Endometrium (tissue), 2 donors: ENCODE data around the gene HOXA7.

Experiments used
- FAIRE-seq: peaks from 2 replicates; lab custom pipeline; 2012; peaks lifted over from hg19 to GRCh38; lab: Jason Lieb, UNC
- donor health status: control.
- donor health status: control.

The HOXA7 gene

DNA sequence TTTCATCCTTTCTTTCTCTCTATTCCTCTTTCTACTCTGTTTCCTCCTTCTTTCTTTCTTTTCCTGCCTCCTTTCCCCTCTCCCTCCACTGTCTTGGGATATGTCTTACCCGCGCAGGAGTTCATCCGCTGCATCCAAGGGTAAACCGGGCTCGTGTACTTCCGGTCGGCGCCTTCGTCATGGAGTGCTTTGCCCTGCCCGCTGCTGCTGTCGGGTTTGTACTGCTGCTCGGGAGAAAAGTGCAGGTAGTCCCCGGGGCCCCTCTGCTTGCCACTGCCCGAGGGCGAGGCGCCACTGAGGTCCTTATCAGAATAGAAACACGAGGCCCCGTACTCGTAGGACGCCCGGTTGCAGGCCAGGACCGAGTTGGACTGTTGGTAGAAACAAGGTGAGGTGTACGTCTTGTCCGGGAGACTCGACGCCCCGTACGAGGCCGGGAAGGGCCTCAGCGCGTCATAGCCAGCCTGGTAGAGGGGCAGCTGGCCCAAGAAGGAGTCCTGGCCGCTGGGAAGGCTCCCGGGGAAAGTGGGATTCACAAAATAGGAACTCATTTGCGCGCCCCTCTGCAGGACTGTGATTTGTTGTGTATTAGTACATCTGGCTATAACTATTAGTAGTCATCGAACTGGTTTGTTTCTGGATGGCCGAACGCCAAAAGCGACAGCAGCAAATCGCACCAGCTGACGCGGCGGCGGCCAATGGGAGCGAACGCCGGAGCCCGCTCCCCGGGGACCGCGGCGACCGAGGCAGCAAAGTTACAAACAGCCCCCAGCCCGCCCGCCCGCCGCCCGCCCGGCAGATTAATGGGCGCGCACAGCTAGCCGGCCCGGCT lies 9.1 kb downstream of the HOXA7 start, which contains the start of gene HOXA6:
HOXA6 (minus strand) TSS at position 576 of the 832 bp plus-strand sequence; CDS start at position 551, 25 bp downstream.
- no peak for FAIRE-seq

DNA sequence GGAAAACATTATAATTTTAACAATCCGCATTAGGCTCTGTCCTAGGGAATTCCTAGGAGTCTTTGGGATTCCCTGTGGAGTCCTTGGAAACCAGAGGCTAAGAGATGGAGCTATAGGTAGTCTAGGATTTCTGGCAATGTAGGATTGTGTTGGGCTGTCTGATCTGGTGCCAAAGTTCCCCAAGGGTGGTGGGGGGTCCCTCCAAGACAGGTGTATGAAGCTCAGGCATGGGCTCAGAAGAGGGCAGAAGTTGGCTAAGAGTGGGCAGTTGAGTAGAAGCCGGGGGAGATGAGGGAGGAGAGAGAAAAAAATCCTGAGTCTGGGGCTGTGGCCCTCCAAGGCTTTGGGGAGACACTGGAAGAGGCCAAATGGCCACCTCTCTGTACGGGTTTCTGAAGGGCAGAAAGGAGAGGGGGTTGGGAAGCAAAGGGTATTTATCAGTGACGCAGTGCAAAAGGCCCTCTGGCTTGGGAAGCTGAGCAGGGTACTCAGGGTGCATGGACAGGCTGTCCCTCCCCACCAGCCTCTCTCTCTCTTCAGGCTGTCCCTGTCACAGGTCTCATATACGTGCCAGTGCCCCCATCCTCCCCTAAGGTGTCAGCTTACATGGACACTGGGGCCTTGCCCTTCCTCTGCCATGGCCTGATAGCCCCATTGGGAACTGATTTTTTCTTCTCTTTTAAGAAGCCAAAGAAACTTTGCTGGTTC lies 9.8 kb downstream of the HOXA7 start:
- FAIRE-seq, result no peak

DNA sequence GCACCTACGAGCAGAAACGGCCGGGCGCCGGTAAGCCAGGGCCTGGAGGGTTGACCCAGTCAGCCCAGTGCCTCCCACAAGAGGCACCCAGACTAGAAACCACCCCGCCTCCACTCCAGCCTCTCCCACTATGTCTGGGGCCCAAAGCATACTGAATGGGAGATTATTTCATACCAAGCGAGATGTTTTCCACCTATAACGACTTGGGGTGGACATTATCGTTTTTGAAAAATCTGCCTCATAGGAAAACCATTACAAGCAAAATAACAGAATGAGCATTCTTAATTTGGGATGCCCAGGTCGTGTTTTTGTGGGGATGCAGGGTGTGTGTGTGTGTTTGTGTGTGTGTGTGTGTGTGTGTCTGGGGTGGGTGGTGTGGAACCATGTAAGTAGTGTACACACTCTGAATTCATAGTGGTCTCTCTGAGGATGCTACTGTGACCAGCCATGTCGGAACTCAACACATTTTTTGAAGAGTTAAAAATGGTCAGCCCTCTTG lies 10.5 kb downstream of the HOXA7 start:
- no peak for FAIRE-seq

DNA sequence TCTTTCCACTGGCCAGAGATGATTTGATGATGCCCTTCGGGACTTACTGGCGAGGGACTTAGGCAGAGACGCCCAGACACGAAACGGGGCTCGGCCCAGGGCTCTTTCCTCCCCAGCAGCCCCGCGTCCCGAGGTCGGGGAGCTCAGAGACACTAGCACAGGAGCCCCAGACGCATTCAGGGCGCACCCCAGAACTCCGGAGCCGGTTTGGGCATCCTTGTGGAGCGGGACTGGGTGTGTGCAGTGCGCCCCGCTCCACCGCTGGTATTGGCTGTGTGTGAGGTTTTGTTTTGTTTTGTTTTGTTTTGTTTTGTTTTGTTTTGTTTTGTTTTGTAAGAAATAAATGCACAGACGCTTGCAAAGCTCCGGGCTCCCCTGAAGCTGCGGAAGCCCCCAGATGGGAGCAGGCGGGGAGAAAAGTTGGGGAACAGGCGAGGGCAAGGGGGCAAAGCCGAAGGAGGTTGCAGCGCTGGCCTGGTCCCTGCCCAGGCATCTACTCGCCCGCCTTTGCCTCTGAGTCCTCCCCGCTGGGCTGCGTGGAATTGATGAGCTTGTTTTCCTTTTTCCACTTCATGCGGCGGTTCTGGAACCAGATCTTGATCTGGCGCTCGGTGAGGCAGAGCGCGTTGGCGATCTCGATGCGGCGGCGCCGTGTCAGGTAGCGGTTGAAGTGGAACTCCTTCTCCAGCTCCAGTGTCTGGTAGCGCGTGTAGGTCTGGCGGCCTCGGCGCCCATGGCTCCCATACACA lies 11.1 kb downstream of the HOXA7 start:
- no peak for FAIRE-seq

DNA sequence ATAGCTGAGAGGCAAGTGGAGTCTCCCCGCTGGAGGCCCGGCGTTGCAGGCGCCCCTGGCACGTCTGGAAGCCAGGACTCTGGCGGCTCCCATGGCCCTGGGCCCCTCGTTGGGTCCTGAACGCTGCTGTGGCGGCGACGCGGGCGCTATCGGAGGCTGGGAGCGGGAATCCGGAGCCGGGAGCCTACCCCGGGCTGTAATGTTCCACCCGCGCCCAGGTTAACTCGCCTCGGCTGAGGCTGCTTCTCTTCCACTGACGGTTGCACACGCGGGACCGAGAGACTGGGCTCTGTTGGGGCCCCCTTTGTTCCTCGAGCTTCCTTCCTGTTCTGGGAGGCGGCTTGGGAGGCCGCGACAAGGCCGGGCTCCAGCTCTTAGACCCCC lies 11.7 kb downstream of the HOXA7 start:
- FAIRE-seq, result no peak

DNA sequence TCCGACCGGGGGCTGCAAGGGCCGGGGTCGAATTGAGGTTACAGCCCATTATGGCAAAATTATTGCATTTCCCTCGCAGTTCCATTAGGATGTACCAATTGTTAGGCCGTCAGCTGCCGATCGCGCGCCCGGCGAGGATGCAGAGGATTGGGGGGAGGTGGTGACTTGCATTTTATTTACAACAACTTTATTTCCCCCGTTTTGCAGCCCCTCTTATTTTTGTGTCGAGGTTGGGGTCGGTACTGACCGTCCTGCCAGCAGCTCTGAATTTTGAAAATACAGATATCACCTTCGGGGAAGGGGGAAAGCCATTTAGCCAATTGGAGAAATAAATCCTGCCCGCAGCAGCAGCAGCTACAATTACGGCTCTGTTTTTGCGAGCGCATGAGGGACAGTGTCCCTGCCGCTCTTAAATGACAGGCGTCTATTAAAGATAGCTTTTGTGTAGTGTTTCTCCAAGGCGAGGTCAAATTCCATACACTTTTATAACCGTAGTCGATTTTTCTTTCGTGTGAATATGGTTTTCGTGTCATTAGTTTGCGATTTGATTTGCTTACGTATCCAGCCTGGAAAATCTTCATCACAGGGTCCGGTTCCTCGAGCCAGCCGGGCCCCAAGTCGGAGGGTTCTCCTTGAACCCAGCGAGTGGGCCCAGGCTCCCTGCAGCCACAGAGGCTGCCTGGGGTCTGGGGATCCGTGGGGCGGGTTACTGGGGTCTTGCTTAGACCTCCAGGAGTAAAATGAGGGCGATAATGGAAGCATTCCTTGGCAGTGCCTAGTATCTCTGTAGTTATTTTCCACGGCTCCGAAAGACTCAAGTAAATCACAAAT lies 12.3 kb downstream of the HOXA7 start:
- no peak for FAIRE-seq

DNA sequence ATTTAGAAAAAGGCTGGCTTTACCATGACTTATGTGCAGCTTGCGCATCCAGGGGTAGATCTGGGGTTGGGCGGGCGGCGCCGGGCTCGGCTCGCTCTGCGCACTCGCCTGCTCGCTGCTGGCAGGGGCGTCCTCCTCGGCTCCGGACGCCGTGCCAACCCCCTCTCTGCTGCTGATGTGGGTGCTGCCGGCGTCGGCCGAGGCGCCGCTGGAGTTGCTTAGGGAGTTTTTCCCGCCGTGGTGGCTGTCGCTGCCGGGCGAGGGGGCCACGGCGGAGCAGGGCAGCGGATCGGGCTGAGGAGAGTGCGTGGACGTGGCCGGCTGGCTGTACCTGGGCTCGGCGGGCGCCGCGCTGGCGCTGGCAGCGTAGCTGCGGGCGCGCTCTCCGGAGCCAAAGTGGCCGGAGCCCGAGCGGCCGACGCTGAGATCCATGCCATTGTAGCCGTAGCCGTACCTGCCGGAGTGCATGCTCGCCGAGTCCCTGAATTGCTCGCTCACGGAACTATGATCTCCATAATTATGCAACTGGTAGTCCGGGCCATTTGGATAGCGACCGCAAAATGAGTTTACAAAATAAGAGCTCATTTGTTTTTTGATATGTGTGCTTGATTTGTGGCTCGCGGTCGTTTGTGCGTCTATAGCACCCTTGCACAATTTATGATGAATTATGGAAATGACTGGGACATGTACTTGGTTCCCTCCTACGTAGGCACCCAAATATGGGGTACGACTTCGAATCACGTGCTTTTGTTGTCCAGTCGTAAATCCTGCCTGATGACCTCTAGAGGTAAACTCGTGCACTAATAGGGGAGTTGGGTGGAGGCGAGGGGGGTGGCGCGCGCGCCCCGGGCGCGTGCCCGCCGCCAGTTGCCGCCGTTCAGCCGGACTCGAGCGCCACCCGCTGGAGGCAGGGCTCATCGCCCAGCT lies 13.2 kb downstream of the HOXA7 start, which contains the start of gene HOXA5:
HOXA5 (minus strand) TSS at position 659 of the 927 bp plus-strand sequence; CDS start at position 585, 74 bp downstream.
- no peak for FAIRE-seq

DNA sequence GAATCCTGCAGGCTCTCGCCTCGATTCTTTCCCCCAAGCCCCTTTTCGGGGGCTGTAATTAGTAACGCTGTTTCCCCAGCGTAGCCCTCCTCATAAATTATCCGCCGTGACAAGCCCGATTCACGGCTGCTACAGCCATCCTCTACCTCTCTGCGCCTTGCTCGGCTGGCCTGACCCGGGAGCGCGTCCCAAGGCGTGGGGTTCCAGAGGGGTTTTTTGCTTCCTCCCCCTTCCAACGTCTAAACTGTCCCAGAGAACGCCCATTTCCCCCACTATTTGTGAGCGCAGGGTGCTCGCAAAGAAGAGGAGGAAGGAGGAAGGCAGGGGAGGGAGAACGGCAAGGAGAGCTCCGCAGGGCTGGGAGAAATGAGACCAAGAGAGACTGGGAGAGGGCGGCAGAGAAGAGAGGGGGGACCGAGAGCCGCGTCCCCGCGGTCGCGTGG lies 13.9 kb downstream of the HOXA7 start:
- no peak for FAIRE-seq

DNA sequence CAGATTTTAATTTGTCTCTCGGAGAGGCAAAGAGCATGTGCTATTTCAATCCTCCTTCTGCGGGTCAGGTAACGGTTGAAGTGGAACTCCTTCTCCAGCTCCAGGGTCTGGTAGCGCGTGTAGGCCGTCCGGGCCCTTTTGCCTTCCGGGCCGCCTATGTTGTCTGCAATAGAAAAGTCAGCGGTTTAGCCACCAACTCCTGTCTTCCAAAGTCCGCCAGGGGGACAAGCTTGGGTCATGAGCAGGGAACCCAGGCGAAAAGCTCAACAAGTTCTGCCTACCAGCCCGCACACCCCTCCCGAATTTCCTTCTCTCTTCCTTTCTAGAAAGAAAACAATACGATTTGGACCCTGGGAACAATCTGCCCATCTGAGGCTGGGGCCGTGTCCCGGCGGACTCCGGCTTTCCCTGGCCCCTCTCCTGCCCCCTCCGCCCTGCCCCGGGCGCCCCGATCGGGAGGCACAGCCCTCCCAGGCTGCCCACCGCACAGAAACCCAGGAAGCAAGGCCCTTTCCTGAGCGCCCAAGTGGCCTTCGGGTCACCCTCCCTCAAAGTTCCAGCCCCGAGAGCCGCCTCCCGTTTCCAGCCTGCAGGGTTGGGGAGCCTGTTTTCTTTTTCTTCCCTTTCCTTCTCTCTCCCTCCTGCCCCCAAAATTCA lies 14.4 kb downstream of the HOXA7 start:
- no peak for FAIRE-seq

DNA sequence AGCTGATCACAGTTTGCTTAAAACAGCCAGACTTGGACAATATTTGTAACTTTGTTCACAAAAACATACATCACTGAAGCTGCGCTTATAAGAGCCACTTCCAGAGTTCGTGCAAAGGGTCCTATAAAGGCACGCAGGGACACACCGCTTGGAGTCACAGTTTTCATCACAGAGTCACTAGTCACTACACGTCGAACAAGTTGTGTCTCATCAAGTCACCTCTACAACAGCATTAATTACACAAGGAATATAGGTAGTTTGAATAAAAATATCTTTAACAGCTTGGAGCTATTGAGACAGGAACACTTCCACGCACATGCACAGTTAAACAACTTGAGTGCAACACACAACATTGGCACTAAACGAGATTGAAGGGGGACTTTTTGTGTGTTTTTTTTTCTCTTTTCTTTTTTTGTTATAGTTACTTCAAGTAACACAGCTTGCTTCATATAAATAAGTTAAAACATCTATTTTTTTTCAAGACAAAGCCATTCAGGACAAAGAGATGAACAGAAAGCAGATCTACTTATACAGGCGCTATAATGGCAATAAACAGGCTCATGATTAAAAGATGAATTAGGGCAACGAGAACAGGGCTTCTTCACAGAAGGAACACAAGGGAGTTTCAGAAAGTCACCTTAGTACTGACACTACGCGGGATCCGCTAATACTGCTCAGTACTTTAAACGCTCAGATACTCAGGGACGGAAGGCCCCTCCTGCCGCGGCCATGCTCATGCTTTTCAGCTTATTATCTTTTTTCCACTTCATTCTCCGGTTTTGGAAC lies 15.1 kb downstream of the HOXA7 start:
- no peak for FAIRE-seq

DNA sequence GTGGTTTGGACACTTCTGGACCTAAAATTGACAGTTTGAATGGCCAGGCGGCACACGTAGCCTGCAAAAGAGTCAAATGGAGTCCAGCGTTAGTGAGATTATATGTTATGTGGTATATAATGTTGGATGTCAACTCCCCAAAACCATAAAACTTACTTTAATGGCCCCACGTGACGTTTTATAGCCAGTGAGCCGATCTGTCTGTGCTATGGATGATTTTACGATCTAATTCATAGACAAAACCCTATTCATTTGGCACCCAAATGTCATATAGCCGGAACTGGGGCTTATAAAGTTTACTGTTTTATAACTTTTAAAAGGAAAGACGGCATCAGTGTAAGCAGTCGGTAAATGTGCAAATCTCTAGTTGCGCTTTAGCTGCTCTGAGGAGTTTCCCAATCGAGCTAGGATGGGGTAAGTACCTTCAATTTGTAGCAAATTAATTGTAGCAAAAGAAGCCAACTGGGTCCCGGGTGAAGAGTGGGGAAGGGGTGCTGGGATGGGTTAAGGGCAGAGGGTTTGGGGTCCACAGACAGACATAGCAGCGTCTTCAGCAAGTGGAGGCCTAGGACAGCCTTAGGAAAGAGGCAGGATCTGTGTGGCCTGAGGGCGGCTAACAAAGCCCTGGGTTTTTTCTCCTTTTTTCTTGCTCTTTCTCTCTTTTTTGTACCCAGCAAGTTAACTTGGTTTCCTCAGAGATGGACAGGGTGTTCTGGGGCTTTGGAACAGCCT lies 16.2 kb downstream of the HOXA7 start:
- no peak for FAIRE-seq

DNA sequence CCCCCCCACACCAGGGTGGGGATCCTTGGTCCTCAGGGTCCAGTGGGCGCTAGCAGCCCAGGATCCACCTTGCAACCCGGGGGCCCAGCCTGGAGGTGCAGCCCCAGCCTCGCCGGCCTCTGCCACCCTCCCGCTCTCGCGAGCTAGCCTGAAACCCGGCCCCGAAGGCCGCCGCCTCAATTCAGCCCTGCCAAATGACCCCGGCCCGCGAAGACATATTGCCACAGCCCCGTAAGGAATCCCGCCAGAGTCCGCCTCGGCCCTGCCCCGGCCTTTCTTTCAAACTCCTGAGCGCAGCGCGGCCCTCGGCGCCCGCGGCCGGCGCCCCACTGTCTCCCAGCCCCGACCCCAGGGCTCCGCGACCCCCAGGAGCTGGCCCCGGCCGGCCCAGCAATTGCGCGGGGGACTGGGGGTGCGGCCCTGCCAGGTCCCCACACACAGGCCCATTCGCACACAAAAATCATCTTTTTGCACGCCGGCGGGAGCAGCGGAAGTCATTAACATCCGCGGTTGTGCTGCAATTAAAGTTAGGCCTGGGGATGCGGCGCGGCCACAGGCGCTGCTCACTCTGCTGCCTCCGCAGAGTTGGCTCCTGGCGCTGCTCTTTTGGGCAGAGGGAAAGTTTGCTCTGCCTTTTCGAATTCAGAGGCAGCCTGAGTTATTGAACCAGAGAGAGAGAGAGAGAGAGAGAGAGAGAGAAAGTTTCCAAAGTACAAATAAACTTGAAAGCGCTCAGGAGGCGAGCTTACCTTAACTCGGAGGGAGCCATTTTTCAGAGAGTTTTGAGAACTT lies 16.9 kb downstream of the HOXA7 start:
- FAIRE-seq, result no peak

DNA sequence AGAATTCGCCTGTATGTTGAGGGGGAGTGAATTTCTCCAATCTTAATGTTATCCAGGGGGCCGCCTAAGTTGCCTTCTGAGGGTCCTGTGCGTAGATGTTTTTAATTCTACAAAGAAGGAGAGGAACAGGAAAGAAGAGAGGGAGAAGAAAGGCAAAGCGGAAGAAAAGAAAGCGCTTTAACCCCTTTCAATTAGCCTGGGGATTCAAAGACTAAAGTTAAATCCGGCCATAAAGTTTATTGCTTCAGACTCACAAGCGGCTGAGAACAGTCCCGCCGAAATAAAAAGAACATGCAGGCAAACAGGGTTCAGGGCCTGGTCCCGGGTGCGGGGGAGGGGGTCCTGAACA lies 17.5 kb downstream of the HOXA7 start:
- FAIRE-seq, result no peak

DNA sequence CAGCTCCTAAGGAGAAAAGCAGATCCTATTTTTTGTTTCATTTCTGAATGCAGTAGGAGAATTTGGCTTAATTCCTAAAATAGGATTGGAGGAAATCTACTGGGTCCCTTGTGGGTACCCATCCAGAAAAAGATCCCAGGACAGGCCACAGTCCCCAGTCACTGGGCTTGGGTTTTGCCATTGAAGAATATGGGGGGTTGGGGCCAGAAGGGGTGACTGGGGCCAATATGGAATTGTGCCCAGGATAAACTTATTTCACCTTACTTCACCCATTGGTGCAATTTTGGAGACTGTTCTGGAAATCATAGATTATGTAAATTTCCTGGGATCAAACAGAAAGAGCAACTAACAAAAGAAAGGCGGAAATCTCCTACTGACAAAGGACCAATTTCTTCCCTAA lies 18.0 kb downstream of the HOXA7 start:
- FAIRE-seq, result no peak

DNA sequence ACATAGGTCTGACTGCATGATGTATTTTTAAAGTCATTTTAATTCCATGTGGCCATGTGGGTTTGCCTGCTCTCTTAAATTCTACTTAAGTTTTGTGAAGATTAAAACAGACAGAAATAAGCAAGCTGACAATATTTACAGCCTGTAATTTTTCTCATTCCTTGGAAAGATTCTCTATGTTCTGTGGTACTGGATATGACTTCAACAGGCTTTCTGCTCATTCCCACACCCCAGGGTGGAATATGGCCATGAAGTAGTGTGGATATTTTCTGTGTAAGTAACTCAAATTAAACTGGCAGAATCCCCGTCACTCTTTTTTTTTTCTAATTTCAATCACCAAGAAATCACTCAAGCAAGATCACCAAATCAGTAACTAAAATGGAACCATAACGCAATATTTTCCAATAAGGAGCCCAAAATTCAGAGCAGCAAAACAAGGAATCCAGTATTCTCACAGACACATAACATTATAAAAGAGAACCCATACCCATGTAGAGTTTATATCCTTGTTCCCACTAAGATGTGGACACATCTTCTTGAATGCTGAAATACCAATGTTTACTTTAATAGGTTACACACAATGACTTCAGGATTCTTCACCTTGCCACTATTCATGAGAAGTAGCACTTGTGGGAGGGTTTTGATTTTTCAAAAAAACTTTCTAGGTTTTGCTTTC lies 18.7 kb downstream of the HOXA7 start:
- FAIRE-seq, result no peak

DNA sequence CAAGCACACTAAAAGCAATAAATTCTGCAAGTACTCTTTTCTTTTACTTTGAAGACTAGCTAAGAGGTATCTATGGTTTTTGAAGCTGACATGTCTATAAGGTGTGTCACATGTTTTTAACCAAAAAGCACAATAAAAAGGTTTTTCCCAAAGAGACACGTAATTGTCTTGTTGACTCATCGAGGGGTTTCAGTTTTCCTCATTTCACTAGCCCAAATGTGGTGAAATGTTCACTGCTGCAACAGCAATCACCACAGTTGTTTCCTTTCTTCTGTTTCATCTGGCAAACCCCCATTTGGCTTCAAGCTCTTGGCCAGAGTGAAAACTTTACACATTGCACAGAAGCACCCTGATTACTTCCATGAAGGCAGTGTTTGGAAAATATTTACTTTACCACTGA lies 22.1 kb downstream of the HOXA7 start:
- FAIRE-seq, result no peak
